Mesodermal cell (in vitro differentiated cells): Measurements from ENCODE around the gene ZNF862.

Experiments
- H3K27ac ChIP-seq: 2 replicates; pipeline ENCODE4 v1.7.0; 2013; ENCODE audit warnings: mild to moderate bottlenecking, low read depth, low read length, moderate library complexity; ENCODE audit not compliant: severe bottlenecking
- H3K36me3 ChIP-seq: 2 replicates; pipeline ENCODE4 v1.7.1; 2013; ENCODE audit warnings: mild to moderate bottlenecking, low read length, moderate library complexity; ENCODE audit not compliant: control insufficient read depth, insufficient read depth
- H3K4me1 ChIP-seq: one replicate; pipeline ENCODE4 v1.7.1; 2013; ENCODE audit warnings: mild to moderate bottlenecking, low read length; ENCODE audit not compliant: insufficient read depth, control insufficient read depth, poor library complexity, severe bottlenecking
- H3K4me3 ChIP-seq: 2 replicates; pipeline ENCODE4 v1.7.0; 2013; ENCODE audit warnings: low read length, control low read depth, mild to moderate bottlenecking; ENCODE audit not compliant: insufficient read depth, poor library complexity, severe bottlenecking; ENCODE audit errors: extremely low read depth
- H3K9me3 ChIP-seq: 2 replicates; pipeline ENCODE4 v1.7.1; 2013; ENCODE audit warnings: mild to moderate bottlenecking, low read length, moderate library complexity; ENCODE audit not compliant: control insufficient read depth
- WGBS, 2 experiments: methylation state at CpG; one replicate each; pipeline ENCODE4 v1.1.5; 2013; ENCODE audit warnings: missing lambda C conversion rate in 2 of 2; ENCODE audit not compliant: insufficient coverage in 2 of 2; 5-methylcytosine and 5-hydroxymethylcytosine counted together

The ZNF862 gene

DNA sequence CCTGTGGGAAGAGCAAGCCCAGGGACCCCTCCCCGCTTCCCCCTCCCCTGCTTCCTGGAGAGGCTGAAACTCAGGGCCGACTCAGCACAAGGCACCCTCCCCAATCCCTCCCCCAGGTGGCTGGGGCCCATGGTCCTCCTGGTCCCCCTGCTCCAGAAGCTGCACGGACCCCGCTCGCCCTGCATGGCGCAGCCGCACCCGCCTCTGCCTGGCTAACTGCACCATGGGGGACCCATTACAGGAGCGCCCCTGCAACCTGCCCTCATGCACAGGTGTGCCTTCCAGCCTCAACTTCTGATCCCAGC is 19.7 kb upstream of the ZNF862 start:
- H3K36me3 ChIP-seq, result no peaks in the 10 kb centered on the region
- no peaks in the 10 kb centered on the region for H3K9me3 ChIP-seq
- H3K27ac ChIP-seq, result no peak overlapping the region
- H3K4me3 ChIP-seq, result no peak overlapping the region
- WGBS, 2 experiments, result 90 to 97% methylated on average over 2 to 6 of the region's 9 CpGs
- no peaks in the 10 kb centered on the region for H3K4me1 ChIP-seq

DNA sequence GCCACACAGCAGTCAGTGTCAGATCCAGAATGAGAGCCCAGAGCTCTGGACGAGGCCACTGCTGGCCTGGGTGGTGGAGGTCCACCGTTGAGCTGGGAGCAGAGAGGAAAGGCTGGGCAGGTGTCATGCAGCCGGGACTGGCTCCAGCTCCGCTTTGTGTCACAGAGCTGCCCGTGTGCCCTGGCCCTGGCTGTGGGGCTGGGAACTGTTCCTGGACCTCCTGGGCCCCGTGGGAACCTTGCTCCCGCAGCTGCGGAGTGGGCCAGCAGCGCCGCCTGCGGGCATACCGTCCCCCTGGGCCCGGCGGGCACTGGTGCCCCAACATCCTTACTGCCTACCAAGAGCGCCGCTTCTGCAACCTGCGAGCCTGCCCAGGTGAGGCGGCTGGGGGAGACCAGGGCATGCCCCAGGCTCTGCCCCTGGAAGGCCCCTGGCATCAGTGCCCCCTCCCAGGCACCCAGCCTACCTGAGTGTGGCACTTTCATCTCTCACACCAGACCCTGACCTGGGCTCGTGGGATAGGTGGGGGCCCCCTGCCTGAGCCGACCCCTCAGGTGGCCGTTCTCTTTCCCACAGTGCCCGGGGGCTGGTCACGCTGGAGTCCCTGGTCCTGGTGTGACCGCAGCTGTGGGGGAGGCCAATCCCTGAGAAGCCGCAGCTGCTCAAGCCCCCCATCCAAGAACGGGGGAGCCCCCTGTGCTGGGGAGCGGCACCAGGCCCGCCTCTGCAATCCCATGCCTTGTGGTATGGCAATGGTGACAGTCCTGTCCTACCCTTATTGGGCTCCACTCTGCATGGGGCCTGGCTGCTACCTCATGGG is 18.8 kb upstream of the ZNF862 start:
- 90% methylated on average over 22 to 26 of the region's 28 CpGs for WGBS, 2 experiments
- no peak overlapping the region for H3K27ac ChIP-seq
- H3K4me3 ChIP-seq, result no peak overlapping the region
- H3K36me3 ChIP-seq, result no peaks in the 10 kb centered on the region
- H3K9me3 ChIP-seq, result no peaks in the 10 kb centered on the region
- no peaks in the 10 kb centered on the region for H3K4me1 ChIP-seq

DNA sequence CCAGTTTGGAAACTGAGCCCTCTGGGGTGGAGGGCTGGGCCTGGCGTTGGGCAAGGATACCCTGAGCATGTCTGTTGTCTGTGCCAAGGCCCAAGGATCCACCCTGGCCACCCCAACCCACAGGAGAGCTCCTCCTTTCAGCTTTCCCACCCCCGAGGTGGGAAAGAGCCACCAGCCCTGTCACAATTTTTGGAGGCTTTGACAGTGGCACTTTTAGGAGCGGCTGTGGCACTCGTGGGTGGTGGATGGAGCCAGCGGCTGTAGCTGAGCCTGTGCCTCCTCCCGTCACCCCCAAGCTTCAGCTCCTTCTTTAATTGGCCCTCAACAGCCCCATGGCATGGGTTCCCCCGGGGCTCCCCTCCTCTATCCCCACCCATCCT is 18.2 kb upstream of the ZNF862 start:
- no peaks in the 10 kb centered on the region for H3K4me1 ChIP-seq
- no peak overlapping the region for H3K27ac ChIP-seq
- no peaks in the 10 kb centered on the region for H3K36me3 ChIP-seq
- no peaks in the 10 kb centered on the region for H3K9me3 ChIP-seq
- no peak overlapping the region for H3K4me3 ChIP-seq
- 84 to 90% methylated on average over 6 of the region's 7 CpGs for WGBS, 2 experiments

DNA sequence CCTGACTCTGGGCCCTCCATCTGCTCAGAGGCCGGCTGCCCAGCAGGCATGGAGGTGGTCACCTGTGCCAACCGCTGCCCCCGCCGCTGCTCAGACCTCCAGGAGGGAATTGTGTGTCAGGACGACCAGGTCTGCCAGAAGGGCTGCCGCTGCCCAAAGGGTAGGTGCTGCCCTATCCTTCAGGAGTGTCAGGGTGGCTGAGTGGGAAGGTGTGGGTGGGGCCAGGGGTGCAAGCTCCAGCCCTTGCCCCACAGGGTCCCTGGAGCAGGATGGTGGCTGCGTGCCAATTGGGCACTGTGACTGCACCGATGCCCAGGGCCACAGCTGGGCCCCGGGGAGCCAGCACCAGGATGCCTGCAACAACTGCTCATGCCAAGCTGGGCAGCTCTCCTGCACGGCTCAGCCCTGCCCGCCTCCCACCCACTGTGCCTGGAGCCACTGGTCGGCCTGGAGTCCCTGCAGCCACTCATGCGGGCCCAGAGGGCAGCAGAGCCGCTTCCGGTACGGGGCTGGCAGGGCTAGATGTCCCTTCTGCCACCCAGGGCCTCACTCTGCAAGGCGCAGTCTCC is 17.5 kb upstream of the ZNF862 start:
- H3K9me3 ChIP-seq, result no peaks in the 10 kb centered on the region
- no peaks in the 10 kb centered on the region for H3K4me1 ChIP-seq
- no peaks in the 10 kb centered on the region for H3K36me3 ChIP-seq
- no peak overlapping the region for H3K27ac ChIP-seq
- H3K4me3 ChIP-seq, result no peak overlapping the region
- WGBS, 2 experiments, result 88 to 93% methylated on average over 15 to 16 of the region's 17 CpGs

DNA sequence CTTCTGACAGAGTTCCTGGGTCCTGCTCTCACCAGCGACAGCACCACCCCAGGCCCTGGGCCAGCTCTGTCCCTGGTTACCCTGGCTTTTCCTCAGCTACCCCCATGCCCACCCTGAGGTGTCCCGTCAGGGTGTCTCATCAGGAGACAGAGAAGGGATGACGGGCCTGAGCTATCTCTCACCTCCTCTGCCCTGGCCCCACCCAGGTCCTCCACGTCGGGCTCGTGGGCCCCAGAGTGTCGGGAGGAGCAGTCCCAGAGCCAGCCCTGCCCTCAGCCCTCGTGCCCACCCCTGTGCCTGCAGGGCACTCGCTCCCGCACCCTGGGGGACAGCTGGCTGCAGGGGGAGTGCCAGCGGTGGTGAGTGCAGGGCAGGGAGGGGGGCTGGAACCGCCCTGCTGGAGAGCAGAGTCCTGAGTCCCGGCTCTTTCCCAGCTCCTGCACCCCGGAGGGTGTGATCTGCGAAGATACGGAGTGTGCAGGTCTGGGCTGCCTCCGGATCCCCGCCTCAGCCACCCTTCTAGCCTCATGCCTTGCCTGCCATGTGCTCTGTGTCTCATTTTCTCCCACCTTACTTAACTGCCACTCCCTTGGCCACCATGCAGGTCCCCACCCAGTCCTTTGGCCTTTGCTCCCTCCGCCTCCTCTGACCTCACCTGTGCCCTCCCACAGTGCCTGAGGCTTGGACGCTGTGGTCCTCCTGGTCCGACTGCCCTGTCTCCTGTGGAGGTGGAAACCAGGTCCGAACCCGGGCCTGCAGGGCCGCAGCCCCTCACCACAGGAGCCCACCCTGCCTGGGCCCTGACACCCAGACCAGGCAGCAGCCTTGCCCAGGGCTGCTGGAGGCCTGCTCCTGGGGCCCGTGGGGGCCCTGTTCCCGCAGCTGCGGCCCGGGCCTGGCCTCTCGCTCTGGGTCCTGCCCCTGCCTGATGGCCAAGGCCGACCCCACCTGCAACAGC is 16.7 kb upstream of the ZNF862 start:
- Histone ChIP-seq H3K9me3 (no peaks in the 10 kb centered on the region), H3K4me1 (no peaks in the 10 kb centered on the region), H3K36me3 (no peaks in the 10 kb centered on the region), H3K4me3 (no peak overlapping the region), H3K27ac (no peak overlapping the region)
- WGBS, 2 experiments, result 87 to 88% methylated on average over 25 to 26 of the region's 30 CpGs

DNA sequence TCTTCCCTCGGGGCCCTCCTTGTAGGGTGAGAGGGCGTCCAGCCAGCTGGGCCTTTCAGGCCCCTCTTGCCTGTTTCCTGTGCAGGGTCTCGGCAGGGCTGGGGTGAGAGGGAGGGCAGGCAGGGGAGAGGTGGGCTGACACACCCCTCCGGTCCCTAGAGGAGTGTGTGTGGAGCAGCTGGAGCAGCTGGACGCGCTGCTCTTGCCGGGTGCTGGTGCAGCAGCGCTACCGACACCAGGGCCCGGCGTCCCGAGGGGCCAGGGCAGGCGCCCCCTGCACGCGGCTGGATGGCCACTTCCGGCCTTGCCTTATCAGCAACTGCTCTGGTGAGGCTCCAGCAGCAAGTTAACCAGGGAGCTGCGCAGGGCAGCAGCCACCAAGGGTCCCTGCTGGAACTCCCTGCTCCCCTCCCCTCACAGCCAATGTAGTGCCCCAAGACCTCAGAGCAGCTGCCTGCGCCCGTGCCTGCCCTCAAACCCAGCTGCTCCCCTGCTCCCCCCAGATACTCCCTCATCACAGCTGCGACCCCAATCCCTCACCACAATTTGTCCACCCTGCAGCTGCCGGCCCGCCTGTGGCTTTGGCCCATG is 15.7 kb upstream of the ZNF862 start:
- H3K4me3 ChIP-seq, result no peak overlapping the region
- no peaks in the 10 kb centered on the region for H3K36me3 ChIP-seq
- H3K4me1 ChIP-seq, result no peaks in the 10 kb centered on the region
- 93 to 96% methylated on average over 16 to 21 of the region's 22 CpGs for WGBS, 2 experiments
- H3K27ac ChIP-seq, result no peak overlapping the region
- no peaks in the 10 kb centered on the region for H3K9me3 ChIP-seq

DNA sequence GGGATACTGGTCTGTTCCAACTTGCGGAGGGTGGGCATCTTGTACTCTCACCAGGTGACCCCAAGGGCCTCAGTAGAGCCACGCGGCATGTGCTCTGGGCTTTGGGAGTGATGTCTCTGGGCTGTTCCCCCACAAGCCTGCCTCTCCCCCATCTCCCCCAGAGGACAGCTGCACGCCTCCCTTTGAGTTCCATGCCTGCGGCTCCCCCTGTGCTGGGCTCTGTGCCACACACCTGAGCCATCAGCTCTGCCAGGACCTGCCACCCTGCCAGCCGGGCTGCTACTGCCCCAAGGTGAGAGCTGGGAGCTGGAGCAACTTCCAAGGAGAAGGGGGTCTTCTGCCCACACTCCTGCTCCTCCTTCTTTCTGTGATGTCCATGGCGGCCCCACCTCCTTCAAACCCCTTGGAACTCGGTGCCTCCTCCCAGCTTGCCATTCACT is 15.0 kb upstream of the ZNF862 start:
- 83 to 100% methylated on average over 7 of the region's 8 CpGs for WGBS, 2 experiments
- Histone ChIP-seq H3K9me3 (no peaks in the 10 kb centered on the region), H3K4me1 (no peaks in the 10 kb centered on the region), H3K27ac (no peak overlapping the region), H3K4me3 (no peak overlapping the region), H3K36me3 (no peaks in the 10 kb centered on the region)

DNA sequence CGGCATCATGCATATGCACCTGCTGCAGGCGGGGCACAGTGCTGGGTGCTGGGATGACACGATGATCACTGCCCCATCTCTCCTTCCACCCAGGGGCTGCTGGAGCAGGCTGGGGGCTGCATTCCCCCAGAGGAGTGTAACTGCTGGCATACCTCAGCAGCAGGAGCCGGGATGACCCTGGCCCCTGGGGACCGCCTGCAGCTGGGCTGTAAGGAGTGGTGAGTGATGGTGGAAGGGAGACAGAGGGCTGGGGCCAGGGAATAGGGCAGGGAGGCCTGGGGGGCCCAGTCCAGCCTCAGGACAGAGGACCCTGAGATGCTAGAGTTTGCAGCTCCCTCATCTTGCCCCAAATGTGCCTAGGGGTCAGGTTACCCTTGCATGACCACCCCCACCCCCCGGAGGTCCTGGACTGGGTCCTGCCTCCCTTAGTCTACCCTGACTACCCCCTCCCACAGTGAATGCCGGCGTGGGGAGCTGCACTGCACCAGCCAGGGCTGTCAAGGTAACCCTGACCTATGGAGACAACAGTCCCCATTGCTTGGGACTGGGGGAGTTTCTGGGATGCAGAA is 14.5 kb upstream of the ZNF862 start:
- Histone ChIP-seq H3K27ac (no peak overlapping the region), H3K4me3 (no peak overlapping the region), H3K9me3 (no peaks in the 10 kb centered on the region), H3K4me1 (no peaks in the 10 kb centered on the region), H3K36me3 (no peaks in the 10 kb centered on the region)
- WGBS, 2 experiments, result 88 to 90% methylated on average over 6 of the region's 8 CpGs

DNA sequence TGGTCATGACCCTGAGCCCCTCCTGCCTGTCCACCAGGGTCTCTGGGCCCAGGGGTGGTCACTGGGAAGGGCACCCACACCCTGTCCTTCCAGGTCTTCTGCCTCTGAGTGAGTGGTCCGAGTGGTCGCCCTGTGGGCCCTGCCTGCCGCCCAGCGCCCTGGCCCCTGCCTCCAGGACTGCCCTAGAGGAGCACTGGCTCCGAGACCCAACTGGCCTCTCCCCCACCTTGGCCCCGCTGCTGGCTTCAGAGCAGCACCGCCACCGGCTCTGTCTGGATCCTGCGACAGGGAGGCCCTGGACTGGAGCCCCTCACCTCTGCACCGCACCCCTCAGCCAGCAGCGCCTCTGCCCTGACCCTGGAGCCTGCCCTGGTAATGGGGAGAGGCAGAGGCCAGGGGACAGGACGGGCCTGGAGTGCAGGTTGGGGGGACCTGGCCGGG is 13.9 kb upstream of the ZNF862 start:
- H3K9me3 ChIP-seq, result no peaks in the 10 kb centered on the region
- H3K4me3 ChIP-seq, result no peak overlapping the region
- no peak overlapping the region for H3K27ac ChIP-seq
- no peaks in the 10 kb centered on the region for H3K4me1 ChIP-seq
- no peaks in the 10 kb centered on the region for H3K36me3 ChIP-seq
- 92 to 97% methylated on average over 8 of the region's 13 CpGs for WGBS, 2 experiments
